Measurements from ENCODE around the gene RHAG.

RHAG gene

GRCh38 chr6:49563006-49563886, 73.4 kb downstream of the RHAG start:
- DNase-seq = no peak

DNA sequence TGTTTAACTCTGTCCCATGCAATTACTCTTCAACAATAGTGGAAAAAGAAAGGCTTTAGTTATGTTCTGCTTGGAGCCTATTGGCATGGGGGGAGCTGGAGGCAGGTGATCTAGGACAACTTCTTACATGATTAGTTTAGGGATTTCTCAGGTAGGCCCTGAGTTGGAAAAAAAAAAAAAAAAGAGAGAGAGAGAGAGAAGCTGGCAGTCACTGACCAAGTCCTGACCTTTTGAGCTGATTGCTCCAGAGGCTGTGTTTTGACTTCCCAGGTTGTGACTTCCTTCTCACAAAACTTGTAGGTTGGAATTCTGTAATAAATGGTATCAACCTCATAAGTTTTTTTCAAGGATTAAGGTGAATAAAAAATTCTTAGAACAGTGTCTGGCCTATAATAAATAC, 78.4 kb downstream of the RHAG start:
- no peak for DNase-seq

GRCh38 chr6:49557177-49557576, 79.5 kb downstream of the RHAG start:
- no peak for DNase-seq

GRCh38 chr6:49556429-49556837, 80.2 kb downstream of the RHAG start:
- DNase-seq = no peak

DNA sequence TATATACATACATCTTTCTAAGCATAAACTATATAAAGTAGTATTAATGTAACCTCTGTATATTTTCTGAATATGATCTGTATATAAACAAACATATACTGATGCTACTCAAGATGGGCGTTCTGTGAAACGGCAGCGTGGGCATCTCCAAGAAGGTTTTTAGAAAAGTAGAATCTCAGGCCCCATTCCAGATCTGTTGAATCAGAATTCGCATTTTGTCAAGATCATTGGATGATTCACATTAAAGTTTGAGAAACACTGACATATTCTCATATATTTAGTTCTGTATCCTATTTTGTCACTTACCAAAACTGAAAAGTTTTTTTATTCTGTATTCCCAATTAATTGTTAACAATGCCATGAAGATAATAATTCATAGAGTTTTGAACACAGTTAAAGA, 80.7 kb downstream of the RHAG start:
- DNase-seq = no peak

All from midbrain (tissue), 1 donor.